WERI-Rb-1 (cell line): ENCODE results near the gene DNAH2.

ENCODE experiments used
- DNase-seq: peaks from one replicate; pipeline ENCODE4 v3.0.0-alpha.2; 2020
- H3K27ac ChIP-seq: fragments of 250-450 bp; sonication (Bioruptor Pico); 2 replicates; pipeline ENCODE4 v1.5.1; 2020; ENCODE audit warnings: mild to moderate bottlenecking, moderate library complexity
- H3K27me3 ChIP-seq: fragments of 250-450 bp; sonication (Bioruptor Pico); 2 replicates; pipeline ENCODE4 v1.5.1; 2021; ENCODE audit warnings: mild to moderate bottlenecking, low read depth, moderate library complexity; ENCODE audit not compliant: insufficient read depth, severe bottlenecking
- H3K36me3 ChIP-seq: fragments of 250-450 bp; sonication (Bioruptor Pico); 2 replicates; pipeline ENCODE4 v1.5.1; 2020; ENCODE audit warnings: mild to moderate bottlenecking, moderate library complexity
- H3K4me3 ChIP-seq: 2 replicates; pipeline ENCODE4 v1.5.1; 2011; ENCODE audit warnings: low read depth, mild to moderate bottlenecking, control low read depth, low read length
- H3K9me3 ChIP-seq: fragments of 250-450 bp; sonication (Bioruptor Pico); 2 replicates; pipeline ENCODE4 v1.5.1; 2021; ENCODE audit warnings: mild to moderate bottlenecking, moderate library complexity; ENCODE audit not compliant: severe bottlenecking
- TF ChIP-seq, protein P1 (sequence below): IDR thresholded peaks from 2 replicates; pipeline ENCODE4 v1.5.1; 2011; ENCODE audit warnings: low read depth, mild to moderate bottlenecking, control low read depth, inconsistent platforms, low read length

The DNAH2 gene

DNA sequence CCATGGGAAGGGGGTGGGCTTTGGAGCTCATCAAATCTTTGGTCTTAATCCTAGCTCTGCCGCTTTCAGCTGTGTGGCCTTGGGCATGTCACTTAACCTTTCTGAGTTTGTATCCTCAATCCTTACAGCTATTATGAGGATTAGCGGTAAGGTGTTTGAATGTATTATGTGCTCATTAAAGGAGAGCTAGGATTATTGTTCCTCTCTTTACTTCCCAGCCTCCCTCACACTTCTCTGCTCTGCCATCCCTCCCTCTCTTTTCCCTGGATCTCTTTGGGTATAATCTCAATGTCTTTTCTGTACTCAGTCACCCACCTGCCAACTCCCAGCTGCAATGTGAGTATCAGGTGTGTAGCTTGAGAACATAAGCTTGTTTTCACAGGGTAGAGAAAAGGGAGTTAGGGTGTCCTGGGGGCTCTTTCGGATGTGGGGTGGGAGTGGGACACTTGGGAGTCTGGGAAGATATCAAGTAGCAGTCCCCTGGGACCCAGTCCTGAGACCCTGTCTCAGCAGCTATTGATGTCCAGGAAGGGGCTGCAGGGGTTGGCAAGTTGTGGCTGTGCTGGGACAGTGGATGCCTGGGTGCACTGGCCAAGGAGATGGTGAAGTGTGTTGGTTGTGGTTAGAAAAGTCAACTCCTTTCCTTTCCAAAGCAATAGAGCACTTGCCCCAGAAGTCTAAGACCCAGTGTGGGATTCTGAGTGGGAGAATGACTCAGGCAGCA is 10.8 kb upstream of the DNAH2 start:
- Histone ChIP-seq H3K27me3 (peaks cover 22% of the 10 kb centered on the region), H3K4me3 (no peak overlapping the region), H3K36me3 (peaks cover 10% of the 10 kb centered on the region), H3K9me3 (no peaks in the 10 kb centered on the region), H3K27ac (no peak overlapping the region)
- DNase-seq = no peak
- TF ChIP-seq, protein P1, sequence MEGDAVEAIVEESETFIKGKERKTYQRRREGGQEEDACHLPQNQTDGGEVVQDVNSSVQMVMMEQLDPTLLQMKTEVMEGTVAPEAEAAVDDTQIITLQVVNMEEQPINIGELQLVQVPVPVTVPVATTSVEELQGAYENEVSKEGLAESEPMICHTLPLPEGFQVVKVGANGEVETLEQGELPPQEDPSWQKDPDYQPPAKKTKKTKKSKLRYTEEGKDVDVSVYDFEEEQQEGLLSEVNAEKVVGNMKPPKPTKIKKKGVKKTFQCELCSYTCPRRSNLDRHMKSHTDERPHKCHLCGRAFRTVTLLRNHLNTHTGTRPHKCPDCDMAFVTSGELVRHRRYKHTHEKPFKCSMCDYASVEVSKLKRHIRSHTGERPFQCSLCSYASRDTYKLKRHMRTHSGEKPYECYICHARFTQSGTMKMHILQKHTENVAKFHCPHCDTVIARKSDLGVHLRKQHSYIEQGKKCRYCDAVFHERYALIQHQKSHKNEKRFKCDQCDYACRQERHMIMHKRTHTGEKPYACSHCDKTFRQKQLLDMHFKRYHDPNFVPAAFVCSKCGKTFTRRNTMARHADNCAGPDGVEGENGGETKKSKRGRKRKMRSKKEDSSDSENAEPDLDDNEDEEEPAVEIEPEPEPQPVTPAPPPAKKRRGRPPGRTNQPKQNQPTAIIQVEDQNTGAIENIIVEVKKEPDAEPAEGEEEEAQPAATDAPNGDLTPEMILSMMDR = no peak

DNA sequence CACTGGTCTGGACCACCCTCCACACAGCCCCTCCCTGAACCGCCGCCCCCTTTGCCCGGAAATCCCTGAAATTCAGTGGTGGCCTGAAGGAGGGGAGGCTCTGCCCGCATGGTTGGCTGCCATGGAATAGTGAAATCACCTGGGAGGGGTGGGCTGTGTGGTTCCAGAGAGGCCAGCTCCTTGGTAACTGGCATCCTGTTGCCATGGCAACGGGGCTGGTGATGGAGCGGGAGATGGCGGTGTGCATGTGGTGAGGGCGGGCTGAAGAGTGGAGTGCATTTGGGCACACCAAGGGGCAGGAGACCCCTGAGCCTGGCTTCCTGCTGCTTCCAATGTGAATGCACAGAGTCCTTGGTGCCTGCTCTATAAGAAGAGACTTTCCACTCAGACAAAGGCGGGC is 10.1 kb upstream of the DNAH2 start:
- TF ChIP-seq, protein P1 = no peak
- DNase-seq = no peak
- H3K4me3 ChIP-seq = no peak overlapping the region
- H3K9me3 ChIP-seq = no peaks in the 10 kb centered on the region
- H3K27me3 ChIP-seq = peaks cover 22% of the 10 kb centered on the region
- H3K27ac ChIP-seq = no peak overlapping the region
- peaks cover 4% of the 10 kb centered on the region for H3K36me3 ChIP-seq

DNA sequence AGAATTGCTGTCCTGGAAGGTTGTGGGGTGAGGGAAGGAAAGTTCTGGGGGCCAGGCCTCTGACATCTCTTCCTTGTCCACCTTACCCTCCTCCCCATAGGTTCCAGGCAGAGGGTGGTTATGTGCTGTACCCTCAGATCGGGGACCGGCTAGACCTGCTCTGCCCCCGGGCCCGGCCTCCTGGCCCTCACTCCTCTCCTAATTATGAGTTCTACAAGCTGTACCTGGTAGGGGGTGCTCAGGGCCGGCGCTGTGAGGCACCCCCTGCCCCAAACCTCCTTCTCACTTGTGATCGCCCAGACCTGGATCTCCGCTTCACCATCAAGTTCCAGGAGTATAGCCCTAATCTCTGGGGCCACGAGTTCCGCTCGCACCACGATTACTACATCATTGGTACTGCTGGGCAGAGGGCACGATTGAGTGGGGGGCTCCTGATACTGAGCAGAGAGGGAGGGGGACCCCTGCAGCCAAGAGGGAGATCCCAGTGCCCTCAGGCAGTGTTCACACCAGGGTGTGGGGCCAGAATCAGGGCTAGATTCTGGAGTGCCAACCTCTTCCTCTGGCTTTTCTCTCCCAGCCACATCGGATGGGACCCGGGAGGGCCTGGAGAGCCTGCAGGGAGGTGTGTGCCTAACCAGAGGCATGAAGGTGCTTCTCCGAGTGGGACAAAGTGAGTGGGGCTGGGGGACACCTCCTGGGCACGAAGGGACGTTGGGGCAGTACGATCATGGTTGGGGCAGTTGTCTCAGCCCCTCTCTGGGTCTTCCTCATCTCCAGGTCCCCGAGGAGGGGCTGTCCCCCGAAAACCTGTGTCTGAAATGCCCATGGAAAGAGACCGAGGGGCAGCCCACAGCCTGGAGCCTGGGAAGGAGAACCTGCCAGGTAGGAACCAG is 9.4 kb upstream of the DNAH2 start:
- Histone ChIP-seq H3K4me3 (no peak overlapping the region), H3K27me3 (peaks cover 22% of the 10 kb centered on the region), H3K36me3 (no peaks in the 10 kb centered on the region; the same call in 1 of the 2 replicates), H3K27ac (no peak overlapping the region), H3K9me3 (no peaks in the 10 kb centered on the region)
- DNase-seq = no peak
- TF ChIP-seq, protein P1 = no peak

DNA sequence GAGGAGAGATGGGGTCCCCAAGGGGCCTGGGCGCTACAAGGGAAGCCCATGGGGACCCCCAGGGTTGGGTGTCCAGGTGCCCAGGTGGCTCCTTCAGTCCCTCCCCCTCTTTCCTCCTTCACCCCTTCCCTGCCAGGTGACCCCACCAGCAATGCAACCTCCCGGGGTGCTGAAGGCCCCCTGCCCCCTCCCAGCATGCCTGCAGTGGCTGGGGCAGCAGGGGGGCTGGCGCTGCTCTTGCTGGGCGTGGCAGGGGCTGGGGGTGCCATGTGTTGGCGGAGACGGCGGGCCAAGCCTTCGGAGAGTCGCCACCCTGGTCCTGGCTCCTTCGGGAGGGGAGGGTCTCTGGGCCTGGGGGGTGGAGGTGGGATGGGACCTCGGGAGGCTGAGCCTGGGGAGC is 8.5 kb upstream of the DNAH2 start:
- H3K36me3 ChIP-seq = no peaks in the 10 kb centered on the region
- DNase-seq = no peak
- TF ChIP-seq, protein P1 = no peak
- no peak overlapping the region for H3K4me3 ChIP-seq
- peaks cover 30% of the 10 kb centered on the region for H3K27me3 ChIP-seq
- H3K9me3 ChIP-seq = no peaks in the 10 kb centered on the region
- no peak overlapping the region for H3K27ac ChIP-seq

DNA sequence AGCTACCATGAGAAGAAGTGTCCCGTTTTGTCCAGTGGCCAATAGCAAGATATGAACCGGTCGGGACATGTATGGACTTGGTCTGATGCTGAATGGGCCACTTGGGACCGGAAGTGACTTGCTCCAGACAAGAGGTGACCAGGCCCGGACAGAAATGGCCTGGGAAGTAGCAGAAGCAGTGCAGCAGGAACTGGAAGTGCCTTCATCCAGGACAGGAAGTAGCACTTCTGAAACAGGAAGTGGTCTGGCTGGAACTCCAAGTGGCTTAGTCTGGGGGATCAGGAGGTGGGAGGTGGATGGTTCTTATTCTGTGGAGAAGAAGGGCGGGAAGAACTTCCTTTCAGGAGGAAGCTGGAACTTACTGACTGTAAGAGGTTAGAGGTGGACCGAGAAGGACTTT is 7.2 kb upstream of the DNAH2 start:
- TF ChIP-seq, protein P1 = no peak
- Histone ChIP-seq H3K36me3 (no peaks in the 10 kb centered on the region), H3K4me3 (no peak overlapping the region), H3K27me3 (peaks cover 25% of the 10 kb centered on the region), H3K27ac (no peak overlapping the region; the same call in 1 of the 2 replicates), H3K9me3 (no peaks in the 10 kb centered on the region)
- DNase-seq = no peak
